Measurements from ENCODE around the gene MAGEA8.
"Not testable (repeated sequence)": the region's sequence is repeated elsewhere in the genome, so short reads cannot be mapped to it uniquely, and the experiment has no call there.

Gene MAGEA8

DNA sequence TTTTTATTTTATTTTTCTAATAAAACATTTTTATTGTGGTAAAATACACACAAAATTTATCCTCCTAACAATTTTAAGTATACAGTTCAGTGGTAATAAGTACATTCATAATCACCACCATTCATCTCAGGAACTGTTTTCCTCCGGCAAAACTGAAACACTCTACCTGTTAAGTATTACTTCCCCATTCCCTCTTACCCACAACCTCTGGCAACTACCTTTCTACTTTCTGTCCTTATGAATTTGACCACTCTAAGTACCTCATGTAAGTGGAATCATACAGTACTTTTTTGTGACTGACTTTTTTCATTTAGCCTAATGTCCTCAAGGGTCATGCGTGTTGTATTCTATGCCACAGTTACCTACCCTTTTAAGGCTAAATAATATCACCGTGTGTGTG is 27.3 kb downstream of the MAGEA8 start:
- DNase-seq, result no peak

DNA sequence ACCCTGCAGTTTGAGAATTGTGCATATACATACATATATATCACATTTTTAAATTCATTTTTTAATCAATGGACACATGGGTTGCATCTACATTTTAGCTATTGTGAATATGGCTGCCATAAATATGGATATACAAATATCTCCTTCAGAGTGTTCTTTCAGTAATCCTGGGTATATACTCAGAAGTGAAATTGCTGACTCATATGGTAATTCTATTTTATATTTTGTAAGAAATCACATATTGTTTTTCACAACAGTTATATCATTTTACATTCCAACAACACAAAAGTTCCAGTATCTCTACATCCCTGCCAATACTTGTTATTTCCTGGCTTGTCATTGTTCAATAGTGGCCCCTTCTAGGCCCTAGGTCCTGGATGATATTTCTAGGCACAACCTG is 27.7 kb downstream of the MAGEA8 start:
- no peak for DNase-seq

DNA sequence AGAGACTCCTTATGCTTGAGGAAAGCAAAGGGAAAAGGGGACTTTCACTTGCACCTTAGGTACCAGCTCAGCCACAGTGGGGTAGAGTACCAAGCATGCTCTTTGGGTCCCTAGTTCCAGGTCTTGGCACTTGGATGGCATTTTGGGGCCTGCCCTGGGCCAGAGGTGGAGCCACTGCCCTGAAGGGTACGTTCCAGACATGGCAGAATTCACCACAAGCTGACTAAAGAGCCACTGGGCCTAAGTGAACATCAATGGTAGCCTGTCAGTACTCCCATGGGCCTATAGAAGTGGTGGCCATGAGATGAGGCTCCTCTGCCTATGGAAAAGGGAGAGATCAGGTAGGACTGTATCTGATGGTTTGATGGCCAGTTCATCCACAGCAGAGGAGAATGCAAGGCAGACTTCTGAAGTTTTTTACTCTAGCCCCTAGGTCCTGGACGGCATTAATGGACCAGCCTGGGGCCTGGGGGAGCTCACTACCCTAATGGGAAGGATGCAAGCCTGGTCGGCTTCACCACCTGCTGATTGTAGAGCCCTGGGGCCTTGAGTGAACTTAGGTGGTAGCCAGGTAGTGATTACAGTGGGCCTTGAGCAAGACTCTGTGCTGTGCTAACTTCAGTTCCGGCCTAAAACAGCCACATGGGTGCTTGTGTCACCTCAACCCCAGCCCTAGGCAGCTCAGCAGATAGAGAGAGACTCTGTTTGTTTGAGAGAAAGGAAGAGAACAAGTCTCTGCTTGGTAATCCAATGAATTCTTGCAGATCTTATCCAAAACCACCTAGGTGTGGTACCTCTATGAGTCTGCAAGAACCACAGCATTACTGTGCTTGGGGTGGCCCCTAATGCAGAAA is 28.6 kb downstream of the MAGEA8 start:
- no peak for DNase-seq

DNA sequence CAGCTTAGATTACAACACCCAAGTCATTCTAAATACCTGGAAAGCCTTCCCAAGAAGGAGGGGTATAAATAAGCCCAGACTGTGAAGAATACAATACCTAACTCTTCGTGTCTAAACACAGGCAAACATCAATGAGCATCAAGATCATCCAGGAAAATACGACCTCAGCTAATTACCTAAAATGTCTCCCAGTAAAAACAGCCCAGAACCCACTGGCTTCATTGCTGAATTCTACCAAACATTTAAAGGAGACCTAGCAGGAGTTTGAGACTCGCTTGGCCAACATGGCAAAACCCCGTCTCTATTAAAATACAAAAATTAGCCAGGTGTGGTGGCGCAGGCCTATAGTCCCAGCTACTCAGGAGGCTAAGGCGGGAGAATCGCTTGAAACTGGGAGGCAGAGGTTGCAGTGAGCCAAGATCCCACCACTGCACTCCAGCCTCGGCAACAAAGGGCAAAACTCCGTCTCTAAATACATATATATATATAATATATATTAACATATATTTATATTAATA is 29.3 kb downstream of the MAGEA8 start:
- no peak for DNase-seq

DNA sequence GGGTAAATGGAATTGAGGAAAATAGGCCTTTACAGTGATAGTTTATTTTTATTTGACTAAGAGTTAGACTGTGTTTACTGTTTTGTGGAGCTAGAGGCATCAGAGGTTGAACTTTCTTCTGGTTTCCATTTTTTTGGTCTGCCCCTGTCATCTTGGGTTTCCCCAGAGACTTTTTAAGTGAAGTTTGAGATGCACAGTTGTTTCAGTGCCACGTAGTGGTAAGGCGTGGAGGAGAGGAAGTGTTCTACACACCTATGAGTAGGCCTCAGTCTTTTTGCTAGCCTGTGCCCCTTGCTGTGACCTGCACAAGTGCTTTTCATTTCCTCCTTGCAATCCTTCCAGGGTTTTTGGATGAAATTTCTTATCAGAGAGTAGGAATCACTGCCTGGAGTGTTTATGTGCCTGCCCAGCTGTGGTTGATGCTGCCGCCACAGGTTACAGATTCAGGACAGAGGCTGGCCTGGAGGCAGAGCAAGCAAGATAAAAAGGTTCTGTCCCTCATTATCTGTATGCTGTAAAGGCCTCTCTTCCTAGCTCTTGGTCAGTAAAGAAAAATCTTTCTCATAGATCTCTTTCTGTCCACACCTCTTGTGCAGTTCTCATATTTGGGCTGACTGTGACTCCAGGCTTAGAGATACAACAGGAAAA is 35.9 kb downstream of the MAGEA8 start:
- DNase-seq, result no peak

DNA sequence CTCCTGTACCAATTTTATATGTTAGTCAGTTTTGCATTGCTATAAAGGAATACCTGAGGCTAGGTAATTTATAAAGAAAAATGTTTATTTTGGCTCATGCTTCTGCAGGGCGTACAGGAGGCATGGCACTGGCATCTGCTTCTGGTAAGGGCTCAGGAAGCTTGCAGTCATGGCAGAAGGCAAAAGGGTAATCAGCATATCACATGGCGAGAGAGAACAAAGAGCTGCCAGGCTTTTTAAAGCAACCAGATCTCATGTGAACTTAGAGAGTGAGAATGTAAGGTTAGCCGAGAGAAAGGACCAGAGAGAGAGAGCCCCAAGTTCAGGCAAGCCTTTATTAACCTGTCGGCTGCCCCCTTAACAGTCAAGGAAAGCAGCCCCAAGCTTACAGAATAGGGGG is 42.9 kb downstream of the MAGEA8 start:
- DNase-seq, result not testable (repeated sequence)

DNA sequence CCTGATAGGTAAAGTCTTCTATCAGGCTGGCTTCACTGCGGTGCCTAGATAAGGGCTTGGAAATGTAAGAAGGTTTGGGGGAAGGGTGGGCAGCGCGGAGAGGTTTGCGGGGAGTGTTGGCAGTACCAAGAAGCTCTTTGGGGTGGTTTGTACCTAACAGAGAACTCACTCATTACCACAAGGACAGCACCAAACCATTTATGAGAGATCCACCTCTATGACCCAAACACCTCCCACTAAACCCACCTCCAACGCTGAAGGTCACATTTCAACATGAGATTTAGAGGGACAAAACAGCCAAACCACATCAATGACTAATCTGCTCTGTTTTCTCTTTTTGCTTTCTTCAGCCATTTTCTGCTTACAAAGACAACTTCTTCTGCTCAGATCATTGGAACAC is 43.5 kb downstream of the MAGEA8 start:
- not testable (repeated sequence) for DNase-seq

DNA sequence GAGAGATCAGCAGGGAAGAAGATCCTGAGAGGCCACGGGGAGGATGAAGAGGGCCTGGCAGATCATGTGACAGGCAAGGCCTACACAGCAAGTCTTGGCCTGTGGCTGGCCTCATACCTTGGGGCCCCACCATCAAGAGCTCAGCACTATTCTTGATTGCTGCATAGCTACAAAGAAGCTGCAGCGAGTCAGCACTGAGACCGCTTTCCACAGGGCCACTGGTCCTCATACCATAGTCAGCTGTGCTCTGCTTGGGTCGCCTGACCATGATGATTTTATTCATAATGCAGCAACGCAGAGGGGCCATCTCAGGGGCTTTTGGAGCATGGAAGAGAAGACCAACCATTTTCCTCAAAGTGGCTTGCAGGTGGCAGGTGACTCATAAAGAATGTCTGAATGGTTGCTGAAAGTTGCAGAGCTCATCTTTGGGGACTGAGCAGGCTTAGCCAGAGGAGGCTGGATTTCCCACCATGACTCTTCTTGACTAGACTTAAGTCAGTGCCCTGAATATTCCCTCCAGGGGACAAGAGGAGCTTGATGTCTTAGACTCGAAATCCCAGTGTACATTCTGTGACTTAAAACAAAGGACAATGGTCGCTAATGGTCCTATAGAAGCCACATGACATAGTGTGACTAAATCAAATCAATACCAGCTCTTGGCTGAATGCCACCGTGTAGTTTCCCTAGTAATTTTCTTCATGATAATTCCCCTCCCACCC is 46.4 kb downstream of the MAGEA8 start:
- not testable (repeated sequence) for DNase-seq

DNA sequence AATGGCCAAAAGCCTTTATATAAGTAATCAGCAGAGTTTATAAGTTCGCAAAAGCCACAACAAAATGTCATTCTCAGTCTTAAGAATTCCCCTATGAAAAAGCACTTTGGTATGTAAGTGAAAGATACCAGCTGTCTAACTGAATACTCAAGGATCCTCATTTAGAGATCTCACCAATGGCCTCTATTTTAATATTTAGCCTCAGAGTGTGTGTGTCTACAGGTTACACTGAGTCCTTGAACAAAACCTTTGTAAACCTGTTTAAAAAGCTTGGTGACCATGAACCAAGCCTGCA is 46.9 kb downstream of the MAGEA8 start:
- not testable (repeated sequence) for DNase-seq

DNA sequence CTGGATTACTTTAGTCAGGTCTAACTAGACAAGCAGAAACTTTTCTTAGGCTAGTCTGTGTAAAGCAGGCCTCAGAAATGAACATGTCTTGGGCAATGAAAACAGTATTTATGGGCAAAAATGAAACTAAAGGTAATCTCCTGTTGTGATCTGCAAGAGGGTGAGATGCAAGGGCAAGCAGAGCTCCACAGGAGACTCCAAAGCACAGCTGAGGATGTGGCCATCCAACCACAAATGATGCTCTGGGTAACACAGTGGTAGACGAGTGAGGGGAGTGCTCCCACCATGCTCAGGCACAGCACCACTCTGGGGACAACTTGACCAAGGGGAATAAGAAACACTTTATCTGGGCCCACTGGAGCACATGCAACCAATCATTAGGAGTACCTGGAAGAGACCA is 47.7 kb downstream of the MAGEA8 start:
- DNase-seq, result not testable (repeated sequence)

DNA sequence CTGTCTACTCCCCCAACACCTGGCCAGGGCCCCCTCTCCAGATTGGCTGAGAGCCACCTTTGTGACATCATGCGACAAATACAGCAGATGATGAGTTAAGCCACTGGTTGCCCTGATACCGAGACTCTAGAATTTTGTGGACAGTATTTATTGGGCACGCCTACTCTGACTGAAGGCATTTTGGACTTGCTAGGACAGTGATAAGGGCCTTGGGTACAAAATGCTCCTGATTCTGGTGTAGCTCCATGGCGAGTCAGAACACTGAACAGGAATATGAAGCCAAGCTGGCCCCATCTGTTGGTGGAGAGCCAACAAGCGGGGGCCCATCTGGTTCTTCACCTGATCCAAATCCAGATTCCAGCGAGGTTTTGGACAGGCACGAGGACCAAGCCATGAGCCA is 48.4 kb downstream of the MAGEA8 start, which contains the start of gene HSFX4:
Gene HSFX4 (plus strand): TSS at position 174 of the 400 bp plus-strand sequence. CDS start 72 bp downstream, at position 246.
- DNase-seq, result not testable (repeated sequence)

DNA sequence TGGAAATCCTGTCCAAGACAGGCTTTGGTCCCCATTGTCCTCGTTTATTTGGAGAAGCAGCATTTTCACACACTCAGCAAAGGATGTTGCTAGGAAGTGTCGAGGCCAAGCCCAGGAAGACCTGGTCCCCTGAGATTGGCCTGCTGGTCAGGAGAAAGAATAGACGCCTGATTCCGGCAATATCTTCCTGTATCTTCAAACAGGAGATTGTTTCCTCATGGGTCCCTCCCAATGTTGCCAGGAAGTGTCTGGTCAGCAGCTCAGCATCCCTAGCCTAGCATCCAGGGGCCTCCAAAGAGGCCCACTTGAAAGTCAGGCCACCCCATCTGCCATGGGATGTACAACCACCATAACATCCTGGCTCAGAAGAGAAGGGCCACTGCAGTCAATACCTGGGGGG is 50.4 kb downstream of the MAGEA8 start:
- not testable (repeated sequence) for DNase-seq

DNA sequence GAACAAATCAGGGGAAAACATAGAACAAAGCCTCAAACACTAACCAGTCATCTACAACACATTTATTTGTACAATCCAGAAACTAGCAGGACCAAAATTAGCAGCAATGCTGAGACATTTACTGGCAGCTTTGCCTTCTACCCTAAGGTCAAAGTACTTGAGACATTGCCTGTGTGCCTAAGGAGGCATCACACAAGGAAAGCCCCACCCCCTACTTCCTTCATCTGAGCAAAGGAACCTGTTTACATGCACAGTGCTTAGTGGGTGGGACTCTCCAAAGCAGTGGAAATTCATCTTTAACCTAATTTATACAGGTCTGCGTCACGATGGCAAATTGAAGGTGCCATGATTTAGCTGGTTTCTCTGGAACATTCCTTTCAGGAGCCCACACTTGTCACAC is 51.2 kb downstream of the MAGEA8 start:
- not testable (repeated sequence) for DNase-seq

DNA sequence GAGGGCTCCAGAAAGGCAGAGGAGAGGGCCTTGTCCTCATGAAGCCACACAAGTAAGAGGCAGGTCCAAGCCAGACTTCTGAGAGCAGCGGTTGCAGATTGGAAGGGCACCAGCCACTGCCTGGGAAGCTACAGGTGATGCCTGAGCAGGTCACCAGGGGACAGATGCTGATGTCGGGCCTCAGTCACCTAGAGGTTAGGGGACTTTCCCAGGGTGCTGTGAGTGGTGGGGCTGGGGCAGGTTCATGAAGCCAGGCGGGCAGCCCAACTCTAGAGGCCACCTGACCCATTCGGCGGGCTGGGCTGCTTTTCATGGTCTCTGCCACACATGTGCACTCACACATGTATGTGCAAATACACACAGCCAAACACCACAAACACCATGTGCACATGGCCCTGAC is 52.0 kb downstream of the MAGEA8 start:
- DNase-seq, result not testable (repeated sequence)

DNA sequence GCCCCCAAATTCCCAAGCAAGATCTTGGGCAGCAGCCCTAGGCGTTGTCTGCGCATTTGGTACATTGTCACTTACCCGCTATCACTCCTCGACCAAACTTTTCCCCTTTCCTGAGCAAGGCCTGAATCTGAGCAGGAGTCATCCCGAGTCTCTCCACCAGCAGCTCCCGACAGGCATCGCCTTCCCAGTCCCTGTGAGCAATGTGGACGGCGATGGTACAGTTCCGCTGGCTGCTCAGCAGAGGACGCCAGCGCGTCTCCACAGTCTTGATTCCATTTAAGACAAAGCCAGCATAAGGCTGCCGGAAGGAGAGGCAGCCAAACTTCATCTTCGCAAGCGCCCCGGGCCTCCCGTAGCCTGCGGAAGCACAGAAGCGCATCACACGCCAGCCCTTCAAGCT is 52.6 kb downstream of the MAGEA8 start:
- not testable (repeated sequence) for DNase-seq

All from SHP77 (cell line).